CD4-positive, alpha-beta memory T cell (primary cell): ENCODE results near the gene AQP4. TPM values are rescaled to one million over a fixed set of nuclear protein-coding genes. Genes with fewer than 3 reads are reported as not detected.

Experiments used
- CTCF ChIA-PET: fragments of 350-600 bp; sonication (Branson Sonifier 250); formaldehyde crosslinking; loops from one replicate; lab custom pipeline; 2021; ENCODE audit warnings: inconsistent platforms; ENCODE audit not compliant: partially characterized antibody; lab: Charles Lee
- POLR2A ChIA-PET: fragments of 350-600 bp; sonication (Branson Sonifier 250); formaldehyde crosslinking; loops from one replicate; lab custom pipeline; 2021; ENCODE audit not compliant: partially characterized antibody; lab: Charles Lee
- DNase-seq, 5 donors: peaks; one replicate each; pipeline versions ENCODE4 v3.0.0 to v3.0.0-alpha.2; 2020 to 2022; ENCODE audit warnings: mixed read lengths in 1 of 5
- H3K27ac ChIP-seq: one replicate; pipeline ENCODE4 v1.7.0; 2013; ENCODE audit warnings: low read depth, low read length
- H3K27me3 ChIP-seq: 2 replicates; pipeline ENCODE4 v1.7.0; 2013; ENCODE audit warnings: mild to moderate bottlenecking, low read length, moderate library complexity; ENCODE audit not compliant: insufficient read depth
- H3K36me3 ChIP-seq: 2 replicates; pipeline ENCODE4 v1.7.0; 2013; ENCODE audit warnings: mild to moderate bottlenecking, low read length, moderate library complexity; ENCODE audit not compliant: insufficient read depth
- H3K4me1 ChIP-seq: 2 replicates; pipeline ENCODE4 v1.7.0; 2013; ENCODE audit warnings: mild to moderate bottlenecking, low read length, moderate library complexity; ENCODE audit not compliant: insufficient read depth
- H3K4me3 ChIP-seq, 2 donors: one replicate each; pipeline ENCODE4 v1.7.0; 2013; ENCODE audit warnings: low read length in 2 of 2, mild to moderate bottlenecking in 1 of 2
- H3K9me3 ChIP-seq, 2 donors: one replicate each; pipeline ENCODE4 v1.7.0; 2013; ENCODE audit warnings: low read length in 2 of 2, control low read depth in 1 of 2; ENCODE audit not compliant: control insufficient read depth in 1 of 2
- H3K27ac Mint-ChIP-seq, 7 donors: one replicate each; pipeline ENCODE4 v1.8.0; 2020 to 2021; ENCODE audit warnings: mixed read lengths in 7 of 7, mild to moderate bottlenecking in 6 of 7, inconsistent platforms in 3 of 7, moderate library complexity in 3 of 7
- H3K27me3 Mint-ChIP-seq, 2 donors: one replicate each; pipeline ENCODE4 v1.8.0; 2020 to 2021; ENCODE audit warnings: mixed read lengths in 2 of 2
- H3K36me3 Mint-ChIP-seq, 2 donors: one replicate each; pipeline ENCODE4 v1.8.0; 2020 to 2021; ENCODE audit warnings: mixed read lengths in 2 of 2, inconsistent platforms in 1 of 2, mild to moderate bottlenecking in 1 of 2
- H3K4me1 Mint-ChIP-seq, 4 donors: one replicate each; pipeline ENCODE4 v1.8.0; 2020 to 2021; ENCODE audit warnings: mixed read lengths in 4 of 4, mild to moderate bottlenecking in 1 of 4
- H3K4me3 Mint-ChIP-seq, 8 donors: one replicate each; pipeline ENCODE4 v1.8.0; 2020 to 2021; ENCODE audit warnings: mixed read lengths in 8 of 8, mild to moderate bottlenecking in 7 of 8, moderate library complexity in 6 of 8, inconsistent platforms in 3 of 8
- H3K9me3 Mint-ChIP-seq, 8 donors: one replicate each; pipeline ENCODE4 v1.8.0; 2020 to 2021; ENCODE audit warnings: mixed read lengths in 8 of 8, mild to moderate bottlenecking in 5 of 8, inconsistent platforms in 3 of 8, moderate library complexity in 1 of 8
- intact Hi-C: fragments of 100-400 bp; cut with micrococcal nuclease; formaldehyde crosslinking; loops from one replicate; pipeline ENCODE4 v1.15.1; 2023
- polyA plus RNA-seq, 2 donors: library from polyadenylated mRNA; unstranded; fragments of 300-500 nt; fragmentation: Illumina TruSeq; gene quantifications; one replicate each; pipeline ENCODE4 v1.2.3, GENCODE V29; 2021
- total RNA-seq, 2 experiments: library from RNA; stranded (reverse); gene quantifications; one replicate each; pipeline ENCODE4 v1.2.3, GENCODE V29; 2021

Gene AQP4
- total and polyA plus RNA-seq, 4 experiments from 2014 or later, result not detected

DNA sequence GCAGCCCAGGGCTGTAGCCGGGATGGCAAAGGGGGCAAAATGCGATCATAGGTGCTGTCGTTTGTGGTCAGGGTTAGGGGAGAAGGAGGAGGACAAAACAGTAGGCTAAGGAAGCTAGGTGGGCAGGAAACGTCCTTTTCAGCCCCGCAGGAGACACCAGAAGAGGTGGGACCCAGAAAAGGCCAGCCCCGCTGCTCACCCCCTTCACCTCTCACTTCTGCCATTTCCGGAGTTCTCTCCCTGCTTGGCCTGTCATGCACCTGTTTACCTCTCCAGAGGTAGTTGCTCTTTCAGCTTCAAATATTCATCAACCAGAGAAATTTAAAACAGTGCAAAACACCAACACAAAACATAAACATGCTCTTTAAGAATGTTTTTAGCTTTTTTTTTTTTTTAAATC lies 849 bp downstream of the AQP4 start:
- Mint-ChIP-seq H3K4me3 (no peak overlapping the region), H3K9me3 (peaks cover 0 to 12% (median 3%) of the 10 kb centered on the region in 8 donors), H3K36me3 (no peaks in the 10 kb centered on the region), H3K27ac (no peak overlapping the region), H3K27me3 (peaks cover 3 to 6% of the 10 kb centered on the region in 2 donors), H3K4me1 (peaks cover 0 to 1% (median 0%) of the 10 kb centered on the region in 4 donors)
- CTCF ChIA-PET, result no interaction called here
- H3K27me3 ChIP-seq, result no peaks in the 10 kb centered on the region
- POLR2A ChIA-PET, result no interaction called here
- H3K27ac ChIP-seq, result no peak overlapping the region
- no peaks in the 10 kb centered on the region for H3K36me3 ChIP-seq
- intact Hi-C loops, result no loop called here
- DNase-seq, result no peak
- no peaks in the 10 kb centered on the region for H3K4me1 ChIP-seq
- no peak overlapping the region for H3K4me3 ChIP-seq
- H3K9me3 ChIP-seq, result no peaks in the 10 kb centered on the region

DNA sequence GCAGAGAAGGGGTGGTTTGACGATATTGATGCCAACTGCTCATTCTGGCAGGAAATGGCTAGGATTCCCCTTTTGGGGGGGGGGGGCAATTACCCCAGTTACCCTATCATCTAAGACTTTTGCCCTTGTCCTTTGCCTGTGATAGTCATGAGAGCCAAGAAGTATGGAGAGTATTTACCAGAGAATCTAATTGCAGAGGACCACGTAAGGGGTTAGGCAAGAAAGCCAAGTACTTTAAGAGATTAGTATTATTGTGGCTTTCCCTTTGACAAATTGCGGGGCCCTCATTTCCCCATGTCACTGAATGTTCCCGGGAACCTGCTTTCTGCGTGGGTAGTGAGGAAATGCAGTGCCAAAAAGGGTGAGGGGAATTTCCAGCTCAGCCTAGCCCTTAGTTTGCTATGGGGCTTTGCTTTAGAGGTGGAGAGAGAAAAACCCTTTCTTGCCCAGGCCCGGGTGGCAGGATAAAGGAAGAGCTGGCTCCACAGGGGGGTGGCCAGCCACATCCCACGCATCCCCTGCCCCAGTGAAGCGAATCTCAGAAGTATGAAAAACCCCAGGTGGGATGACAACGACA lies 1.5 kb downstream of the AQP4 start:
- ChIA-PET CTCF (no interaction called here), POLR2A (no interaction called here)
- H3K4me1 ChIP-seq, result no peaks in the 10 kb centered on the region
- no peaks in the 10 kb centered on the region for H3K36me3 ChIP-seq
- Mint-ChIP-seq H3K36me3 (no peaks in the 10 kb centered on the region), H3K27me3 (peaks cover 3 to 6% of the 10 kb centered on the region in 2 donors), H3K9me3 (peaks cover 0 to 12% (median 3%) of the 10 kb centered on the region in 8 donors), H3K4me3 (no peak overlapping the region), H3K4me1 (peaks cover 0 to 1% (median 0%) of the 10 kb centered on the region in 4 donors), H3K27ac (no peak overlapping the region)
- H3K4me3 ChIP-seq, result no peak overlapping the region
- H3K27ac ChIP-seq, result no peak overlapping the region
- intact Hi-C loops, result no loop called here
- no peaks in the 10 kb centered on the region for H3K9me3 ChIP-seq
- no peaks in the 10 kb centered on the region for H3K27me3 ChIP-seq
- DNase-seq, result no peak

DNA sequence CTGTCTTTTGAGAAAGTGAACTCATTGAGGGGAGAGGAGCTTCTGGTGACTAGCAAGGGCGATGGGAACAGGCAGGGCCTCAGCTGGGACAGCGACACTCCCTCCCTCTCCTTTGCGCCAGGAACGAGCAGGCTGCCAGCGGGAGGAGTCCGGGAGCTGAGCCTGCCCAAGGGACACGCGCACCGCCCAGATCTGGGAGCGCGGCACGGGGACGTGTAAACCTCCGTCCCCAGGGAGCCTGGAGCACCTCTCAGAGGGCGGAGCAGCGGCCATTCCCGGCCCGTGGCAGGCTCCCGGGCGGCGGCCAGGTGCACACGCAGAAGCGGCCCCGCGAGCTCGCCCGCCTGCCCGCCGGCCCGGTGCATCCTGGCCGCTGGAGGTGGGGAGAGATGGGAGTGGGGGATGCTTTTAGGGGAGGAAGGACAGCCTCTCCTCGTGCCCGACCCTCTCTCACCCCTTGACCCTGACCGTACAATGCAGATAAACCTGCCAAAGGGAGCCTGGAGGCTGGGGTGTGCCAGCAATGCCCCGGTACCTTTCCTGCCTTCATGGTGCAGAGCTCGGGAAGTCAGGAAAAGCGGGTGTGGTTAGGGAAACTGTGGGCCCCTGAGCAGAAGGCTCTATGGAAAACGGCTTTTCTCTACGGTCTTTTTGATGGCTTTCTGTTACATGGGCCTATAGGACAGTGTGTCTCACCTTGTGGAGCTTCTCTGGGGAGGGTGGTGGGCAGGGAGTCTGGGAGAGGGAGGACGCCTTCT lies 2.2 kb downstream of the AQP4 start:
- no peak overlapping the region for H3K4me3 Mint-ChIP-seq
- intact Hi-C loops, result no loop called here
- no peak for DNase-seq
- H3K36me3 Mint-ChIP-seq, result no peaks in the 10 kb centered on the region
- peaks cover 0 to 12% (median 3%) of the 10 kb centered on the region in 8 donors for H3K9me3 Mint-ChIP-seq
- ChIA-PET CTCF (interaction anchor here (0.7 kb wide), 1 partner anchor 1519 kb away, joined by 3 read pairs; no protein-coding TSS in a partner anchor), POLR2A (no interaction called here)
- H3K4me1 Mint-ChIP-seq, result peaks cover 0 to 1% (median 0%) of the 10 kb centered on the region in 4 donors
- Histone ChIP-seq H3K4me1 (no peaks in the 10 kb centered on the region), H3K27me3 (no peaks in the 10 kb centered on the region), H3K4me3 (no peak overlapping the region), H3K27ac (no peak overlapping the region), H3K9me3 (no peaks in the 10 kb centered on the region), H3K36me3 (no peaks in the 10 kb centered on the region)
- H3K27me3 Mint-ChIP-seq, result peaks cover 3 to 6% of the 10 kb centered on the region in 2 donors
- no peak overlapping the region for H3K27ac Mint-ChIP-seq

DNA sequence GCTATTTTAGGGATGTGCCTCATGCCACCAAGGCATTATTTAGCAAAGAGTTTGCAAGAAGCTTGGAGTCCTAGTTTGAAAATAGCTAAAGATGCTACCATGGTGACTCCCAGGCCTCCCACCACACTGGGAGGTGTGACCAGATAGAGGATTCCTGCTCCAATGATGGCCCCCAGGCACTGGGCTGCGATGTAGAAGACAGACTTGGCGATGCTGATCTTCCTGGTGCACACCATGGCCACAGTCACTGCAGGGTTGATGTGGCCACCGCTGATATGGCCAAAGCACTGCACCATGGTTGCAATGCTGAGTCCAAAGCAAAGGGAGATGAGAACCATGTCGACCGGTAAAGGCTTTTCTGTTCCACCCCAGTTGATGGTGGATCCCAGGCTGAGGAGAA lies 3.4 kb downstream of the AQP4 start:
- no peaks in the 10 kb centered on the region for H3K36me3 Mint-ChIP-seq
- H3K4me1 Mint-ChIP-seq, result peaks cover 0 to 1% (median 0%) of the 10 kb centered on the region in 4 donors
- Histone ChIP-seq H3K4me3 (no peak overlapping the region), H3K9me3 (no peaks in the 10 kb centered on the region), H3K4me1 (no peaks in the 10 kb centered on the region), H3K27ac (no peak overlapping the region), H3K27me3 (no peaks in the 10 kb centered on the region), H3K36me3 (no peaks in the 10 kb centered on the region)
- CTCF ChIA-PET, result interaction anchor here (0.7 kb wide), 1 partner anchor 1518 kb away, joined by 3 read pairs; no protein-coding TSS in a partner anchor
- no peak for DNase-seq
- H3K27ac Mint-ChIP-seq, result no peak overlapping the region
- H3K9me3 Mint-ChIP-seq, result peaks cover 0 to 12% (median 3%) of the 10 kb centered on the region in 8 donors
- peaks cover 3 to 6% of the 10 kb centered on the region in 2 donors for H3K27me3 Mint-ChIP-seq
- intact Hi-C loops, result no loop called here
- H3K4me3 Mint-ChIP-seq, result no peak overlapping the region
- POLR2A ChIA-PET, result no interaction called here

DNA sequence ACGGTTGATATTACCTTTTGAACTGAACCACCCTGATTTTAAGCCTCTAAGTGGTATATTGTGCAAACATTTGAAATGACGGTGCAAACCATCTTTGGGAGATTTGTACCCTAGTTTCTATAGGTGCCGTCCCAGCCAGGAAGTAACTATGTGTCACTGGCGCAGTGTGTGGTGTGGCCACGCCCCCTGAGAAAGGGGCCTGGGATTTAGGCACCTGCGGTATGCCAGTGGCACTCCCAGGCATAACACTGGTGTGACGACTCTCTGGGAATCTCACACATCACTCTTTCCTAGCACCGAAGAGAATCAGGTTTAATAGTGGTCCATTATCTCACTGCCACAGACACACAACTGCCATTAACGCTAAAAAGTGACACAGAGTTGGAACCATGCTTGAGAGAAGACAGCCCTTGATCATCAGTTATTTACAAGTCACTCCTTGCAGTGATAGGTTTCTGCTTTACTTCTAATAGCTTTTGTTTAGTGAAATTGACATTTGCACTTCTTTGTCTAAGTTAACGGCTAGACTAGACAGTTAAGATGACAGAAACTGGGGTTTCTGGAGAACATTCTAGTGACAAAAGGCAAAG lies 11.1 kb downstream of the AQP4 start:
- no peaks in the 10 kb centered on the region for H3K9me3 ChIP-seq
- H3K27ac ChIP-seq, result no peak overlapping the region
- no peaks in the 10 kb centered on the region for H3K4me1 Mint-ChIP-seq
- H3K4me1 ChIP-seq, result no peaks in the 10 kb centered on the region
- H3K4me3 Mint-ChIP-seq, result no peak overlapping the region
- H3K36me3 ChIP-seq, result no peaks in the 10 kb centered on the region
- peaks cover 0 to 15% (median 1%) of the 10 kb centered on the region in 8 donors for H3K9me3 Mint-ChIP-seq
- POLR2A ChIA-PET, result no interaction called here
- intact Hi-C loops, result no loop called here
- H3K4me3 ChIP-seq, result no peak overlapping the region
- no peak for DNase-seq
- no peaks in the 10 kb centered on the region for H3K36me3 Mint-ChIP-seq
- H3K27ac Mint-ChIP-seq, result no peak overlapping the region
- H3K27me3 Mint-ChIP-seq, result no peaks in the 10 kb centered on the region
- CTCF ChIA-PET, result no interaction called here
- no peaks in the 10 kb centered on the region for H3K27me3 ChIP-seq

DNA sequence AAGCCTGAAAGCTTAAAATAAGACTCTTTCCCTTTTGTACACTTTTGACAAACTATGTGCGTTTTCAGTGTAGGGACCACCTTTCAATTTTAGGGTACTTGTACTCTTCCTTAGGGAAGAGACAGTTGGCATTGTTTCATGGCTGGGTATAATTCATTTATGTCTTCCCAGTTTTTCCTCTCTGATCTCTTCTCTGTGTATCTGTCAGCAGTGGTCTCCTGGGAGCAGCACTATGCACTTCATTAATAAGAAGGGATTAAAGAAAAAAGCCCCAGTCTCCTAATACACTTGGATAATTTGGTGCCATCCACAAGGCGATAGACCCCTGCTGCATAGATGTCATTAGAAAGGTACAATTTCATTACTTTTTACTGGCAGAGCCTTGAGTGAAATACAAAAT lies 12.1 kb downstream of the AQP4 start:
- Histone ChIP-seq H3K4me1 (no peaks in the 10 kb centered on the region), H3K4me3 (no peak overlapping the region), H3K9me3 (no peaks in the 10 kb centered on the region), H3K27me3 (no peaks in the 10 kb centered on the region), H3K36me3 (no peaks in the 10 kb centered on the region), H3K27ac (no peak overlapping the region)
- no peak overlapping the region for H3K27ac Mint-ChIP-seq
- DNase-seq, result no peak
- no peaks in the 10 kb centered on the region for H3K4me1 Mint-ChIP-seq
- POLR2A ChIA-PET, result no interaction called here
- intact Hi-C loops, result no loop called here
- no peaks in the 10 kb centered on the region for H3K27me3 Mint-ChIP-seq
- H3K36me3 Mint-ChIP-seq, result no peaks in the 10 kb centered on the region
- H3K4me3 Mint-ChIP-seq, result no peak overlapping the region
- CTCF ChIA-PET, result no interaction called here
- H3K9me3 Mint-ChIP-seq, result peaks cover 0 to 15% (median 2%) of the 10 kb centered on the region in 8 donors

DNA sequence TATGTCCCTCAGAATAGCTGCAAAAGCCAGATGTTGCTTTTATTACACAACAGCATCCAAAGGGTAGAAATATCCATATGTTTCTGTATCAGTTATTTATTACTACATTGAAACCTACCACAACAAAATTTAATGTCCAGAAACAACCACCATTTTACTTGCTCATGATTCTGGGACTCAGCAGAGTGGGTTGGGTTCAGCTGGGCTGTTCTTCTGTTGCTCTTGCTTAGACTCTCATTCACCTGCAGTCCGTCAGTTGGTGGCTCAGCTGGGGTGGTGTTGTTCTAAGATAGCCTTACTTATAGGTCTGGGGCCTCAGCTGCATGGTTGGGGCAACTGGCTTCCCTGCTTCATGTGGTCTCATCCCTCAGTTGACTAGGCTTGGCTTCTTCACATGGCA lies 21.7 kb downstream of the AQP4 start:
- Mint-ChIP-seq H3K27ac (no peak overlapping the region), H3K4me3 (no peak overlapping the region), H3K36me3 (no peaks in the 10 kb centered on the region), H3K27me3 (no peaks in the 10 kb centered on the region), H3K9me3 (peaks cover 0 to 12% (median 3%) of the 10 kb centered on the region in 8 donors), H3K4me1 (no peaks in the 10 kb centered on the region)
- H3K4me1 ChIP-seq, result no peaks in the 10 kb centered on the region
- H3K27ac ChIP-seq, result no peak overlapping the region
- no peaks in the 10 kb centered on the region for H3K9me3 ChIP-seq
- ChIA-PET POLR2A (no interaction called here), CTCF (no interaction called here)
- intact Hi-C loops, result no loop called here
- H3K36me3 ChIP-seq, result no peaks in the 10 kb centered on the region
- no peak for DNase-seq
- no peak overlapping the region for H3K4me3 ChIP-seq
- H3K27me3 ChIP-seq, result no peaks in the 10 kb centered on the region
